Measurements from ENCODE around the gene KIF20B. TPM values are rescaled to one million over a fixed set of nuclear protein-coding genes. Genes with fewer than 3 reads are reported as not detected.

KIF20B gene
- total and polyA plus RNA-seq, 2 of the 8 experiments (the other 6 are each of a cell fraction or from before 2014, with no cell fraction given): 4.5 to 72.0 TPM

DNA sequence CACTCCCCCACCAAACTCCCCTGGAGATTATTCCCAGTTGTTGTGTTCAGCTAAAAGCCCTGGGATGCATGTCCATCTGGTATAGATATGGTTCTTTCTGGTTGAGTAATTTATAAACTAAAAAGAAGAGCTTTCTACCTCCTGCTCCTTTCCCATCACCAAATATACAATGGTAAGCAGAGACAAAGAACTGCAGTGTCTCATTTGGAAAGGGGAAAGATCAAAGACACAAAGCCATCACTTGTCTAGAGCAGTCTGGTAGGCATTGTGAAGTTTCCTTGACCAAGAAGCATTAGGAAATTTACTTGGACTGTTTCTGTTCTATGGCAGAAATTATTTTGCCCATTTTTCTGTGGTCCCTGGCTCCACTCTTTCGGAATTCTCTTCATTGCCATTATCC is 31.4 kb upstream of the KIF20B start (continued):
- TF ChIP-seq, protein P1, sequence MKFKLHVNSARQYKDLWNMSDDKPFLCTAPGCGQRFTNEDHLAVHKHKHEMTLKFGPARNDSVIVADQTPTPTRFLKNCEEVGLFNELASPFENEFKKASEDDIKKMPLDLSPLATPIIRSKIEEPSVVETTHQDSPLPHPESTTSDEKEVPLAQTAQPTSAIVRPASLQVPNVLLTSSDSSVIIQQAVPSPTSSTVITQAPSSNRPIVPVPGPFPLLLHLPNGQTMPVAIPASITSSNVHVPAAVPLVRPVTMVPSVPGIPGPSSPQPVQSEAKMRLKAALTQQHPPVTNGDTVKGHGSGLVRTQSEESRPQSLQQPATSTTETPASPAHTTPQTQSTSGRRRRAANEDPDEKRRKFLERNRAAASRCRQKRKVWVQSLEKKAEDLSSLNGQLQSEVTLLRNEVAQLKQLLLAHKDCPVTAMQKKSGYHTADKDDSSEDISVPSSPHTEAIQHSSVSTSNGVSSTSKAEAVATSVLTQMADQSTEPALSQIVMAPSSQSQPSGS (IDR thresholded peaks at IDR 0.05; ENCODE audit: low read length): no peak
- no peak for TF ChIP-seq SUZ12 (IDR thresholded peaks at IDR 0.05; ENCODE audit: low read length)
- no peak for TF ChIP-seq GTF2F1 (IDR thresholded peaks at IDR 0.05; ENCODE audit: borderline replicate concordance, low read depth, low read length)
- TF ChIP-seq HDAC2 (IDR thresholded peaks at IDR 0.05; ENCODE audit: borderline replicate concordance in 1 of 2, low read depth in 2 of 2, low read length in 2 of 2): no peak
